IMR-90 (cell line): ENCODE data around the gene RTN4IP1. TPM values are rescaled to one million over a fixed set of nuclear protein-coding genes. Genes with fewer than 3 reads are reported as not detected.

Experiments
- ATAC-seq: fragments of 200-7000 bp; cut with Tn5 transposase; 2 replicates; pipeline ENCODE4 v1.9.1; 2020; ENCODE audit warnings: low read depth, mild to moderate bottlenecking, moderate library complexity
- BruUV-seq: library from RNA; stranded (reverse); fragments of 400-500 nt; replicated peaks from 2 replicates; lab custom pipeline; 2021; lab: Mats Ljungman, UMichigan
- CTCF ChIA-PET: fragments of 300-600 bp; formaldehyde crosslinking; extraction: SDS; loops from one replicate; lab custom pipeline; 2021; ENCODE audit warnings: antibody characterized with exemption; lab: Yijun Ruan, JAX
- POLR2A ChIA-PET: fragments of 300-600 bp; sonication (Branson Sonifier 250); formaldehyde crosslinking; loops from one replicate; lab custom pipeline; 2022; ENCODE audit warnings: antibody characterized with exemption; ENCODE audit not compliant: unreplicated experiment; lab: Charles Lee
- DNase-seq: peaks from one replicate; pipeline ENCODE4 v3.0.0; 2013
- H2AFZ ChIP-seq: replicated peaks from 2 replicates; pipeline ENCODE3; 2013; ENCODE audit warnings: low read length, mild to moderate bottlenecking; ENCODE audit not compliant: poor library complexity
- H2AK5ac ChIP-seq: 2 replicates; pipeline ENCODE4 v1.6.1; 2013; ENCODE audit warnings: low read depth, low read length, inconsistent platforms
- H2AK9ac ChIP-seq: replicated peaks from 2 replicates; pipeline ENCODE3; 2013; ENCODE audit warnings: mild to moderate bottlenecking, low read depth, low read length, moderate library complexity; ENCODE audit not compliant: poor library complexity
- H2BK120ac ChIP-seq: 2 replicates; pipeline ENCODE4 v1.6.1; 2013; ENCODE audit warnings: low read depth, low read length, inconsistent platforms
- H2BK15ac ChIP-seq: 3 replicates; pipeline ENCODE4 v1.6.1; 2013; ENCODE audit warnings: low read depth, low read length, inconsistent platforms
- H2BK20ac ChIP-seq: 2 replicates; pipeline ENCODE4 v1.6.1; 2013; ENCODE audit warnings: low read depth, mild to moderate bottlenecking, inconsistent platforms, low read length, moderate library complexity
- H2BK5ac ChIP-seq: 2 replicates; pipeline ENCODE4 v1.6.1; 2013; ENCODE audit warnings: mild to moderate bottlenecking, low read depth, low read length, inconsistent platforms; ENCODE audit not compliant: poor library complexity, severe bottlenecking
- H3K14ac ChIP-seq: replicated peaks from 2 replicates; pipeline ENCODE4 v1.6.1; 2013; ENCODE audit warnings: low read depth, low read length, inconsistent platforms
- H3K18ac ChIP-seq: 2 replicates; pipeline ENCODE4 v1.6.1; 2013; ENCODE audit warnings: low read depth, low read length, control low read depth
- H3K23ac ChIP-seq: 2 replicates; pipeline ENCODE4 v1.6.1; 2013; ENCODE audit warnings: low read depth, low read length, inconsistent platforms
- H3K27ac ChIP-seq: 2 replicates; pipeline ENCODE4 v1.5.1; 2013; ENCODE audit warnings: mild to moderate bottlenecking, control low read depth, low read length; ENCODE audit not compliant: insufficient read depth
- H3K27me3 ChIP-seq: 2 replicates; pipeline ENCODE4 v1.6.1; 2013; ENCODE audit warnings: low read length; ENCODE audit not compliant: control insufficient read depth, insufficient read depth
- H3K36me3 ChIP-seq: 2 replicates; pipeline ENCODE4 v1.6.1; 2013; ENCODE audit warnings: low read length, mixed read lengths; ENCODE audit not compliant: control insufficient read depth, insufficient read depth
- H3K4ac ChIP-seq: 2 replicates; pipeline ENCODE4 v1.6.1; 2013; ENCODE audit warnings: low read depth, low read length, inconsistent platforms
- H3K4me1 ChIP-seq: 2 replicates; pipeline ENCODE4 v1.6.1; 2013; ENCODE audit warnings: low read length, mixed read lengths; ENCODE audit not compliant: control insufficient read depth, insufficient read depth
- H3K4me2 ChIP-seq: 2 replicates; pipeline ENCODE4 v1.6.1; 2013; ENCODE audit warnings: low read depth, mild to moderate bottlenecking, control low read depth, low read length, moderate library complexity
- H3K4me3 ChIP-seq: 2 replicates; pipeline ENCODE4 v1.5.1; 2013; ENCODE audit warnings: low read depth, mild to moderate bottlenecking, control low read depth, low read length, moderate library complexity; ENCODE audit not compliant: insufficient read depth
- H3K56ac ChIP-seq: 2 replicates; pipeline ENCODE4 v1.6.1; 2013; ENCODE audit warnings: low read length, inconsistent platforms; ENCODE audit not compliant: insufficient read depth; ENCODE audit errors: extremely low read depth
- H3K79me1 ChIP-seq, 2 experiments: 2 replicates each; pipeline ENCODE4 v1.6.1; 2013; ENCODE audit warnings: low read length in 2 of 2, inconsistent platforms in 1 of 2, low read depth in 1 of 2
- H3K9ac ChIP-seq: 2 replicates; pipeline ENCODE4 v1.6.1; 2013; ENCODE audit warnings: low read depth, low read length, control low read depth
- H3K9me1 ChIP-seq: 2 replicates; pipeline ENCODE4 v1.6.1; 2013; ENCODE audit warnings: low read length, inconsistent platforms; ENCODE audit not compliant: insufficient read depth
- H3K9me3 ChIP-seq: 2 replicates; pipeline ENCODE4 v1.6.1; 2013; ENCODE audit warnings: low read length; ENCODE audit not compliant: control insufficient read depth, insufficient read depth
- H4K20me1 ChIP-seq: 2 replicates; pipeline ENCODE4 v1.6.1; 2013; ENCODE audit warnings: low read length, inconsistent platforms; ENCODE audit not compliant: insufficient read depth
- H4K5ac ChIP-seq: 2 replicates; pipeline ENCODE4 v1.6.1; 2013; ENCODE audit warnings: mild to moderate bottlenecking, low read depth, low read length, control low read depth
- H4K8ac ChIP-seq, 2 experiments: 2 replicates each; pipeline ENCODE4 v1.6.1; 2013; ENCODE audit warnings: low read depth in 2 of 2, low read length in 2 of 2, control low read depth in 1 of 2, inconsistent platforms in 1 of 2
- H4K91ac ChIP-seq: 2 replicates; pipeline ENCODE4 v1.6.1; 2013; ENCODE audit warnings: low read depth, low read length, inconsistent platforms; ENCODE audit not compliant: insufficient read depth
- FOS ChIP-seq: fragments of 150-350 bp; IDR thresholded peaks from 2 replicates; pipeline ENCODE4 v1.6.1; 2016; ENCODE audit warnings: low read depth, low read length
- NFE2L2 ChIP-seq: fragments of 150-350 bp; IDR thresholded peaks from 2 replicates; pipeline ENCODE4 v1.6.1; 2016; ENCODE audit warnings: low read depth, mild to moderate bottlenecking, low read length
- WGBS, 2 experiments: methylation state at CpG; one replicate each; pipeline versions ENCODE4 v1.1.5 to v1.1.7; 2013; ENCODE audit warnings: missing lambda C conversion rate in 2 of 2; ENCODE audit not compliant: insufficient read length in 1 of 2; ENCODE audit errors: extremely low coverage in 2 of 2; 5-methylcytosine and 5-hydroxymethylcytosine counted together
- dilution Hi-C: fragments of 300-500 bp; cut with HindIII; formaldehyde crosslinking; loops from one replicate; pipeline ENCODE4 v1.14.3; 2018; ENCODE audit warnings: low sequenced_read_pairs; ENCODE audit not compliant: unreplicated experiment
- in situ Hi-C: fragments of 300-500 bp; cut with MboI; formaldehyde crosslinking; loops from 3 replicates; pipeline ENCODE4 v1.14.3; 2019; ENCODE audit warnings: low sequenced_read_pairs, inconsistent platforms, mixed read lengths
- intact Hi-C: fragments of 100-400 bp; cut with micrococcal nuclease; formaldehyde crosslinking; loops from 2 replicates; pipeline ENCODE4 v1.10.0; 2022
- polyA plus RNA-seq, 3 experiments: library from polyadenylated mRNA; depleted of rRNA; stranded (reverse); fragments of >200 nt; gene quantifications; 2 replicates each; pipeline ENCODE4 v1.2.3, GENCODE V29; 2012; ENCODE audit warnings: low replicate concordance in 1 of 3
- total RNA-seq: library from RNA; depleted of rRNA; stranded (reverse); fragments of >200 nt; gene quantifications from 2 replicates; pipeline ENCODE4 v1.2.3, GENCODE V29; 2012

RTN4IP1 gene
- total and polyA plus RNA-seq, 2 of the 4 experiments (the other 2 are of a cell fraction), result 5.7 to 9.9 TPM

GRCh38 chr6:106530502-106530901 lies 98.8 kb downstream of the RTN4IP1 start:
- peak overlapping the region; percentile 46; the same call in 1 of the 2 replicates for H3K18ac ChIP-seq
- H2BK15ac ChIP-seq, result peak overlapping the region; percentile 69; the same call in 2 of the 3 replicates
- peak overlapping the region; percentile 49 for H2BK5ac ChIP-seq
- no peak overlapping the region for H2AK5ac ChIP-seq
- H2AK9ac ChIP-seq, result no peak overlapping the region
- H3K4me2 ChIP-seq, result no peak overlapping the region
- H3K23ac ChIP-seq, result 0 out of 2 replicates have a peak overlapping the region, but pooled peaks have one; percentile 5
- H3K27ac ChIP-seq, result no peak overlapping the region
- ChIA-PET POLR2A (interaction anchor here (0.6 kb wide), 1 partner anchor 75 kb away, joined by 4 read pairs; no protein-coding TSS in a partner anchor), CTCF (interaction anchor here (1.4 kb wide), 1 partner anchor 36 kb away, joined by 3 read pairs; no protein-coding TSS in a partner anchor)
- dilution Hi-C loops (no loop called here), in situ Hi-C loops (no loop called here), intact Hi-C loops (no loop called here)
- peak overlapping the region; percentile 3; the same call in 1 of the 2 replicates for H2BK20ac ChIP-seq
- peak; percentile 54 for DNase-seq
- no peaks in the 10 kb centered on the region for H3K9me3 ChIP-seq
- H3K9ac ChIP-seq, result no peak overlapping the region
- H3K4me1 ChIP-seq, result peaks cover 5% of the 10 kb centered on the region
- no peak overlapping the region for H3K4ac ChIP-seq
- no peaks in the 10 kb centered on the region for H3K27me3 ChIP-seq
- no CpG with 5 or more reads among the region's 1 CpG for WGBS, 2 experiments
- H3K79me1 ChIP-seq, result no peaks in the 10 kb centered on the region
- H4K20me1 ChIP-seq, result no peaks in the 10 kb centered on the region
- peak overlapping the region; percentile 87 for H2BK120ac ChIP-seq
- H4K8ac ChIP-seq, result peak overlapping the region in 1 of 2 experiments; percentile 68; a peak in 1 of 4 replicates
- H3K14ac ChIP-seq, result peak overlapping the region; percentile 1; the same call in 1 of the 2 replicates
- ATAC-seq, result 0 out of 2 replicates have a peak, but pooled peaks have one; percentile 6
- no peaks in the 10 kb centered on the region for H3K36me3 ChIP-seq
- no peak overlapping the region; the same call in 1 of the 2 replicates for H4K5ac ChIP-seq
- H3K4me3 ChIP-seq, result no peak overlapping the region
- H2AFZ ChIP-seq, result no peak overlapping the region
- BruUV-seq, result no TSS peak
- H3K9me1 ChIP-seq, result 0 out of 2 replicates have a peak, but pooled peaks cover 2% of the 10 kb centered on the region
- no peak overlapping the region for H4K91ac ChIP-seq
- H3K56ac ChIP-seq, result no peak overlapping the region
- TF ChIP-seq FOS (no peak), NFE2L2 (no peak)
